Lower leg skin (tissue), 3 donors: ENCODE results near the gene TBCD.

ENCODE experiments used
- CTCF ChIP-seq, 3 donors: fragments of 450-650 bp; IDR thresholded peaks; one replicate each; pipeline ENCODE4 v1.5.1; 2016; ENCODE audit warnings: antibody characterized with exemption in 3 of 3, mild to moderate bottlenecking in 3 of 3, moderate library complexity in 2 of 3
- POLR2A ChIP-seq, 2 donors: fragments of 450-650 bp; IDR thresholded peaks; one replicate each; pipeline ENCODE4 v1.6.1; 2016 to 2017; ENCODE audit warnings: antibody characterized with exemption in 2 of 2, mild to moderate bottlenecking in 1 of 2, moderate library complexity in 1 of 2

DNA sequence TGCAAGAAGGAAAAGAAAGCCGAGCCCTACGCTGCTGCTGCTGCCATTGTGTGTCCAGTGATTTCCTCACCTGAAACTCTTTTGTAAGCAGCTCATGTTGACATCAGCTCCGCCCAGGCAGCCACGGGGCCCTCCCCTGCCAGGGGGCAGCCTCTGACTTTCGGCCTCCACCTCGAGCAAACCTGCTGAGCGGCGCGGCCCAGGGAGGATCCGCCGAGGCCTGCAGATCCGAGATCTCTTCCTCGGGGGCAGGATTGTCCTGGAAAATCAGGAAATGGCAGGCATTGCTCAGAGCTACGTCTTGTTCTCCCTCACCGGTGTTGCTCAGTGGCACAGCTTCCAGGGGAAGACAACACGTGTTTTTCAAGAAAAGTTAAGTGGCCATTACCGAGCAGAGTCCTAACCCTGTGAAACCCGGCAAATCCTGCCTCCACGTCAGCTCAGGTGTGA is 123.6 kb downstream of the TBCD start:
- TF ChIP-seq POLR2A (IDR thresholded peaks at IDR 0.05) = no peak
- no peak for TF ChIP-seq CTCF (IDR thresholded peaks at IDR 0.05)
